Hematopoietic multipotent progenitor cell treated with erythropoietin and hydrocortisone succinate and interleukin-3 and kit ligand, for 6 days (in vitro differentiated cells): ENCODE data around the gene SPRY2.
"Not testable (repeated sequence)": the region's sequence is repeated elsewhere in the genome, so short reads cannot be mapped to it uniquely, and the experiment has no call there.

Experiments used
- DNase-seq: peaks from one replicate; pipeline ENCODE4 v3.0.0-alpha.2; 2015

The SPRY2 gene, protein sequence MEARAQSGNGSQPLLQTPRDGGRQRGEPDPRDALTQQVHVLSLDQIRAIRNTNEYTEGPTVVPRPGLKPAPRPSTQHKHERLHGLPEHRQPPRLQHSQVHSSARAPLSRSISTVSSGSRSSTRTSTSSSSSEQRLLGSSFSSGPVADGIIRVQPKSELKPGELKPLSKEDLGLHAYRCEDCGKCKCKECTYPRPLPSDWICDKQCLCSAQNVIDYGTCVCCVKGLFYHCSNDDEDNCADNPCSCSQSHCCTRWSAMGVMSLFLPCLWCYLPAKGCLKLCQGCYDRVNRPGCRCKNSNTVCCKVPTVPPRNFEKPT

GRCh38 chr13:80341101-80341755 is at the start of gene SPRY2:
Gene SPRY2 (minus strand): TSS chr13:80341126. CDS start chr13:80337705, 3,421 bp downstream.
- peak; percentile 95 for DNase-seq

DNA sequence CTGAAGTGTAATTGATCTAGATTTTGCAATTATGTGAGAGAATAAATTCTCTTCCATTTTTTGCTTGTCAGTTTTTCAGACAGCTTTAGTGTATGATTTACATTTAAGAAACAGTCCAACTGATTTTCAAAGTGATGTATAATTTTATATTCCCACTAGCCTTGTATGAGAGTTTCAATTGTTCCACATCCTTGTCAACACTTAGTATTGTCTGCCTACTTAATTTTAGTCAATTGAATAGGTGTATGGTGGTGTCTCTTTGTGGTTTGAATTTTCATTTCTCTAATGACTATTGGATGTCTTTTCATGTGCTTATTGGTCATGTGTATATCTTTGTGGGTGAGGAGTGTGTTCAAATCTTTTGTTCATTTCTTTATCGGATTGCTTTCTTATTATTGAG is 49.4 kb upstream of the SPRY2 start:
- no peak for DNase-seq

- DNase-seq = no peak
Measured at GRCh38 chr13:80389073-80390038, 48.4 kb upstream of the SPRY2 start.

DNA sequence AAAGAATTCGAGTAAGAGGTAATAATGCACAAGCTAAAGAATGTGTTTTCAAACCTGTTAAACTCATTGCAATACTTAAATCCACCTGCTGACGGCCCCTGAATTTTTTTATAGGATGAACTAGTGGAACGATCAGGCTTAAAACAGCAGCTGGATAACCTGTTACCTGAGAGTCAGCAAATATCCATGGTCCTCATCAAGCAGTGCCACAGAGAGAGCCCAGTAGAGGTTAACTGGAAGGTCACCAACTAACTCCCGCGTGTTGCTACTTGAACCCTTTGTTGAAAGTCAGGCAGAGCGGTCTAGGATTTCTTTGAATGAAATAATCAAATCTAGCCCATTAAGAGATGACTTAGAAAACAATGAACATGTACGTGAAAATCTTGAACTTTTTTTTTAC is 47.6 kb upstream of the SPRY2 start:
- DNase-seq = no peak

GRCh38 chr13:80386592-80386991 is 45.7 kb upstream of the SPRY2 start:
- no peak for DNase-seq

DNA sequence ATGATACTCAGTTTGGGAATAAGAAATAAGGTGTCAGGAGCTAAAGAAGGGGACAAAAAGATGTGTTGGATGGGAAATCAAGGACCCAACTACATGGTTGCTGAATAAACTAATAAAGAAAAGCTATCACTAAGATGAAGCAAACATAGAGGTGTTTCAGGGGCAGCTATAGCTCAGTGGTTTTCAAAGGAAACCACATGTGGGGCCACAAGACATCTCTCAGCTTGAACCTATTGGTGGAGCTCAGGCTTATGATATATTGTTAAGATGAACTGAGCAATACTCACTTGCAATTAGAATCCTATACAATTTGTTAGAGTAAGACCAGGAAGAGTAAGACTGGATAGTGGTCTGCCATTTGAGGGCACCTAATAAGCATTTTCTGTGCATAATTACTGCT is 45.1 kb upstream of the SPRY2 start:
- DNase-seq = peak; percentile 33

DNA sequence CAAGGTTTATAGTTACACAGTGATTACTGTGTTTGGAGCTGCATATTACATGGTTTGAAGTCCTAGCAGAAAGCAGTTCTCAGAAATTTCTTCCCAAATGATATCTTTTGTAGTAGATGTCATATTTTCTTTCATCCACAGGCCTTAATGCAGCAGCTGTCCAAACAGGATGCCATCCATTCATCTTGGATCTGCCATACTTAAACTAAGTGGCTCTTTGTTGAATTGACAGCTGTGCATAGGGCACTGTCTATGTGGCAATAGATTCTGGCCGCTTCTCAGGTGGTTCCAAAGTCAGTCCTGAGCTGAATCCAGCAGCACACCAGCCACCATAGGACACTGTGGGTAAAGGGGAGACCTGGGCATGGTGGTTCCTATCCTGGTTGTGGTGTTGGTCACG is 41.6 kb upstream of the SPRY2 start:
- DNase-seq = no peak

- DNase-seq = no peak
Measured at GRCh38 chr13:80379245-80379644, 38.3 kb upstream of the SPRY2 start.

- no peak for DNase-seq
Measured at GRCh38 chr13:80376554-80376953, 35.6 kb upstream of the SPRY2 start.

DNA sequence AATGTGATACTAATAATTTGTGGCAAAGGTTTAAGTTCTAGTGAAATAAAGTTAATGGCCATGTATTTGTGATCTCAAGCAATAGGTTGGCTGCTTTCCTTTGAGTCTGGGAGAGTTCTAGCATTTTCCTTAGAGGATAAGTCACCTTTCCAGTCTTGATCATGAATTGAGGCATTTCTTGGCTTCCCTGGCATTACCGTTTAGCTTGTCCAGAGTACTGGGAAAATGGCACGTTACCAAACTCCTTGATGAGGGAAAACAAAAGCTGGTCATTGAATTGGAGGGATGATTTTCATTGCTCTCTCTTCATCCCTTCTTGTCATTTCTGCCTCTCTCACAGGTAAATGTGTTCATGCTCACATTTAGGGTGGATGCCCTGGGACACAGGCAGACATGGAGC is 34.0 kb upstream of the SPRY2 start:
- DNase-seq = no peak

DNA sequence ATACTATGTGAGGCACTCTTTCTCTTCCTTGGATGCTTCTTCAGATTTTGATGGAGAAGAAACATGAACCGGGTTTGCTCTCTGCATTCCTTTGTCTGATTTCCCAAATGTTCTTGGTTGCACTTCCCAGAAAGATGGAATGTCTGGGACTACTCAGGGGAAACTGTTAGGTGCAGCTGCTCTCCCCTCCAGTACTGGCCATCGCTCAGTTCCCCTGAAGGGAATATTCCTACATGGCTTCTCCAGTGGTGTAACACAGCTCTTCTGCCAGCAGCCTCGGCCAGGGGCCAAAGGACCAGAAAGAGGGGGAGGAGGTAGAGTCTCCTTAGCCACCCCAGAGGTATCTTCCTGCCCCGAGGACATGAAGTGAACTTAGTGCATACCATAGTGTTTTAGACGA is 33.5 kb upstream of the SPRY2 start:
- no peak for DNase-seq

DNA sequence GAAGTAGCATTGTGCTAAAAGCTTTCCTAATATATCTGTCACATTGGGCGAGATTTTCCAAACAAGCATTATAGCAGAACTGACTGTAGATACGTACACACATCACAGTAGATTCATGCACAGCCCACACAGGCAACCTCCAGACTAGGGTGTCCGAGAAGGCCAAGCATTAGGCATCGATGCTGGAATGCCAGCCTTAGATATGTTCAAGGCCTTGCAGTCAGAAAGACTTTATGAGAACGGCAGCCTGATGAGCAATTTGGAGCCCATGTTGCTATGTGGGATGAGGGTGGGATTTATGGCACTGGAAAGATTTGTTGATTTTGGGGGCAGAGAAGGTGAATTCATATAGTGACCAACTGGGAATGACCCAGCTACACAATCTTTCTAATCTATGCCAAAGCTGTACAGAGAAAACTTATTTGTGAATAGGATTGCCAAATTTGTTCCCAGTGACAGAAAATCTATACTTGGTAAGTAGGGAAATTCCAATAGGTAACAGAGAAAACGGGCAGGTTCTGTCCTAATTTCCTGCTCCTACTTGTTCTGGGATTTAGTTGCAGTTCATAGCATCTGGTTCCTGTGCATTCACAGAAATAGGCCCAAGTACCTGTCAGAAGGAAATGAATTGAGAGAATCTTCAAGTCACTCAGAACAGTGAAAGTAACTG is 31.0 kb upstream of the SPRY2 start:
- DNase-seq = no peak

DNA sequence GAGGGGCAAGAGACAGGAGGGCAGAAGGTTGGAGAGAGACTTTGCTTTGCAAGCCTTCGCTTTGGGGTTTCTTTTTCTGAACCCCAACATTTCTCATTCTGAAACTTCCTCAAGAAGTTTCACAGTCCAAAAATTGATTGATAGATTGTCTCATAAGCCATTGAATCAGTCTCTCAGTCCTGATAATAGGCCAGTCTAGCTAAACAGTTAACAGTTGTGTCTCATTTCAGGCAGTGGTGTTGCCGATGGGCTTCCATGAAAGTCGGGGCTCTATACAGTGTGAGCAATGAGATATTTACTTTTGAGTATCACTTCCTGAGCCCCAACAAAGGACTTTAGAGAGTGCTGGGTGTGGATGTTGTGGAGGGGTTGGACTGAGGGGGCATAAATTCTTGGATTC is 26.5 kb upstream of the SPRY2 start:
- no peak for DNase-seq

GRCh38 chr13:80363890-80364503 is 23.1 kb upstream of the SPRY2 start:
- DNase-seq = peak; percentile 64

DNA sequence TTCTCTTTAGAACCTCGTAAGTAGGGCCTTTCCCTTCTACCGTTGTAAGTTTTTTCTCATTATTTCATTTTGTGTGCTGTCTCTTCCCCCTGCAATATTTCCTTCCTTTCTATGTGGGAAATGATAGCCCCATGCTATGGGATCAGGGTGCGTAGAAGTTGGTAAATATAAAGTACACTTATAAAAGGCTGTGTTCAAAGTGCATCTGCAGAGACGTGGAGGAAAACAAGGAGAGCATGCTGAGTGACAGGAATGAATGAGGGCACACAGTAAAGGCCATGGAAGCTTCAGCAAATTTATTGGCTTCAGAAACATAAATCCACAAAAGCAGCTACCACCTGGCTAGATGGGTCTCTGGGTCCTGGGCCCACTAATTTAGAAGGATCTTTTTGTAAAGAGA is 21.6 kb upstream of the SPRY2 start:
- DNase-seq = no peak

DNA sequence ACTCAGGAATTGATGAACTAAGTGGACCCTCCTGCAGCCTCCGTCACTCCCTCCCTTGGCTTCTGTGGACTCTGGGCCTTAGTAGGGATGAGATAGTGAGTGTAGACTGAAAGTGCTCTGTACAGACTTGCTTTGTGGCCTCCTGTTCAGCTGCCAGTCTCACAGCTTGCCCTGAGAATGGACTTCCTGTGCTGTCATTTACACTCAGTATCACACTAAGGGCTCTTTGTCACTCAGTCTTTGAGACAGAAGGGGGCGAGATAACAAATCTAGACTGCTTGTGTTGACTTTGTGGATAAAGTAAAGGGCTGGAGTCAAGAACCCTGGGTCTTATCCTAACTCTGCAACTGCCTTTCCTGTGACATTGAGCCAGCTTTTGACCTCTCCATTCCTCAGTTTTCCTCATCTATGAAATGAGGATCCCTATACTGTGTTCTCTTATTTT is 21.0 kb upstream of the SPRY2 start:
- DNase-seq = peak; percentile 70

DNA sequence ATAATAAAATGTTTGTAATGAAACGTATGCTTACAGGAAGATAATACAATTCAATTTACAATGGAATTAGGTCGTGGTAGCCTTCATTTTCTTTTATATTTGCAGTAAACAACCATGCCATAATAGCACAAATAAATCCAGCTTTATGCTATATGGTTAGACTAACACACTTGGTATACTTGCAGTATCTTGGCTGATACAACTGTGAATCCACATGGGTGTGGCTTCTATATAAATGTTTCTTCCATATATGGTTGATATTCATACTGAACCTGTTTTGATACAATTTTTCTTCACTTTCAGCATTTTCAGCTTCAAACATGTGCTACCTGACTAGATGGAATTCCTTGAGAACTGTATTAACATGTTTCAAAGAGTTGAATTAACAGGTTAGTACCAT is 20.4 kb upstream of the SPRY2 start:
- no peak for DNase-seq

DNA sequence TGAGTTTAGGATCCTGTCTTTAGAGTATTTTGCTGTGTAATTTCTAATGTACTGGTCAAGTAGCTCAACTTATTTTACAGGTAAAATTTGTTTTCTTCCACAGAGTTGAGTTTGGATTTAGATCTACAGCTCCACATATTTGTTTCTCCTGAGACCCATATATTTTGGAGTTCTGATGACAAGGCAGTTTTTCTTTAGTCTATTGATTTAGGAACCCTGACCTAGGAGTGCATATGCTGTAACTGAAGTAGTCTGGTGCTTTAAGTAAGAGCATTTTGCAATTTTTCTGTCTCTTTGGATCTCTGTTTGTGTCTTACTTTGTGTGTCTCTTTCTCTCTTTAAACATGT is 19.5 kb upstream of the SPRY2 start:
- DNase-seq = no peak

DNA sequence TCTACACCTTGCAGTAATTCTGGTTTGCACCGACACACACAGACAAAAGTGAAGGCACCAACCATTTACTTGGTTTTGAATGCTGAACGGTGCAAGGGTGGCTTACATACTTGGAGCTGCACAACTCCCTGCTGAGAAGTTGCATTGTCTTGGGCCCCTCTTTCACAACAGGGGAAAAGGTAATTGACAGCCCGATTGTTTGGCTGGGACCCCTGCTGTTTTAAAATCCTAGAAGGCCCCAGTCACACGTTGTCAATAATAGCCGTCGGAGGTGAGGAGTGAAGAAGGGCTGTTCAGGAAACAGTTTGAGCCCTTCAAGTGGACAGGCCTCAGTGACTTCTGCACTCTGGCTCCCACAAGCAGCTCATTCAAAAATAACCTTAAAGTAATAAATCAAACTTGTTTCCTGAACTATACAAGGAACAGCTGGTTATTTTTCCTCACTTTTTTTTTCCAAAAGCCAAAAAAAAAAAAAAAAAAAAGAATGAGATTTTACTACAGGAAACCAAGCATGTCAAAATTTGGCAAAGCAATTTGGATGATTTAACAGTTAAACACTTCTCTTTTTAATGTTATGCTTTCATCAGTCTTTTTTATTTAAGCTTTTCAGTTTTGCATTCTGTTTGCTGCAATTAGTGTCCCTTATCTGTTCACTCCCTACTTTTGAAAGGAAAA is 19.0 kb upstream of the SPRY2 start:
- no peak for DNase-seq

DNA sequence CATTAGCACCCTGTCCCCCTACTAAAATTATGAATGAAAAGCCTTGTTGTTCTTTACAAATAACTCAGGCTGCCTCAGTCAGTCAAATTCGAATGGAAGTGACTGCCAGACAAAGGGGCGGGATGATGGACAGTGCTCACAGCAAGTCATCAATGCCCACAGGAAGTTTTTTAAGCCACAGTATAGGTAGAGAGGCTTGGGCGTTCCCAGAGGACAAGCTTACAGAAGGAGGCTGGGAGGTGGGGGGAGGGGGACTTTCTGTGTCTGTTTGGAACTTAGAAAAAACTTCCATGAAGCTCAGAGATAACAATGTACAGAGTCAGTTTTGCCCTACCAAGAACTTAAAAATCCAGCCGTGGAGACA is 18.5 kb upstream of the SPRY2 start:
- no peak for DNase-seq

DNA sequence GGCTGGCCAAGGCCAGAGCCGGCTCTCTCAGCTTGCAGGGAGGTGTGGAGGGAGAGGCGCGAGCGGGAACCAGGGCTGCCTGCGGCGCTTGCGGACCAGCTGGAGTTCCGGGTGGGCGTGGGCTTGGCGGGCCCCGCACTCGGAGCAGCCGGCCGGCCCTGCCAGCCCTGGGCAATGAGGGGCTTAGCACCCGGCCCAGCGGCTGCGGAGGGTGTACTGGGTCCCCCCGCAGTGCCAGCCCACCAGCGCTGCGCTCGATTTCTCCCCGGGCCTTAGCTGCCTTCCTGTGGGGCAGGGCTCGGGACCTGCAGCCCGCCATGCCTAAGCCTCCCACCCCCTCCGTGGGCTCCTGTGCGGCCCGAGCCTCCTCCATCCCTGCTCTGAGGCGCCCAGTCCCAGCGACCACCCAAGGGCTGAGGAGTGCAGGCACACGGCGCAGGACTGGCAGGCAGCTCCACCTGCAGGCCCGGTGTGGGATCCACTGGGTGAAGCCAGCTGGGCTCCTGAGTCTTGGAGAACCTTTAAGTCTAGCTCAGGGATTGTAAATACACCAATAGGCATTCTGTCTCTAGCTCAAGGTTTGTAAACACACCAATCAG is 14.7 kb upstream of the SPRY2 start:
- DNase-seq = not testable (repeated sequence)

DNA sequence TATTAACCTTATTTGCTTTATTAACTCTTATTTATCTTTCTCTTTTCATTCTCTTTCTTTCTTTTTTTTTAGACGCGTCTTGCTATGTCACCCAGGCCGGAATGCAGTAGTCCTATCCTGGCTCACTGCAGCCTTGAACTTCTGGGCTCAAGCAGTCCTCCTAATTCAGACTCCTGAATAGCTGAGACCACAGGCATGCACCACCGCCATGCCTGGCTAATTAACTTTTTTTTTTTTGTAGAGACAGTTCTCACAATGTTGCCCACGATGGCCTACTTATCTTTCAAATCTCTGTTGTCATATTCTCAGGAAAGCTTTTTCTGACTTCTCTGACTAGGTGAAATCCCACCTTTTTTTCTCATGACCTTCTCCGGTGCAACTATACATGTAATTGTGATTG is 7.8 kb upstream of the SPRY2 start:
- no peak for DNase-seq
